HEK293 (cell line): Measurements from ENCODE around the gene ITPR2.
A peak's percentile ranks its signal among the peaks of the same experiment; 100 is the strongest.

Experiments used
- CTCF ChIA-PET: fragments of 350-600 bp; formaldehyde crosslinking; extraction: SDS; loops from one replicate; lab custom pipeline; 2021; ENCODE audit warnings: antibody characterized with exemption; lab: Yijun Ruan, JAX
- POLR2A ChIA-PET: fragments of 300-600 bp; formaldehyde crosslinking; extraction: SDS; loops from one replicate; lab custom pipeline; 2020; ENCODE audit warnings: antibody characterized with exemption, inconsistent platforms; lab: Yijun Ruan, JAX
- H3K27ac ChIP-seq: fragments of 200-500 bp; sonication (Bioruptor generic); 2 replicates; pipeline ENCODE4 v1.5.1; 2014; ENCODE audit warnings: low read depth, low read length, control low read depth, inconsistent platforms; ENCODE audit errors: extremely low read depth
- H3K36me3 ChIP-seq, 2 experiments: fragments of 200-500 bp in 1 of 2; sonication (Bioruptor generic) in 1 of 2; 1 replicate in 1 of 2; 2 replicates in 1 of 2; pipeline ENCODE4 v1.5.1; 2014 to 2017; ENCODE audit warnings: inconsistent platforms in 2 of 2, low read length in 2 of 2; ENCODE audit not compliant: control insufficient read depth in 2 of 2, insufficient read depth in 1 of 2
- H3K4me1 ChIP-seq: fragments of 200-500 bp; sonication (Bioruptor generic); 2 replicates; pipeline ENCODE4 v1.5.1; 2014; ENCODE audit warnings: mild to moderate bottlenecking, low read length, inconsistent platforms; ENCODE audit not compliant: control insufficient read depth, insufficient read depth
- H3K4me3 ChIP-seq: 2 replicates; pipeline ENCODE4 v1.5.1; 2011; ENCODE audit warnings: low read depth, mild to moderate bottlenecking, control low read depth, low read length, moderate library complexity
- H3K9me3 ChIP-seq: fragments of 200-500 bp; sonication (Bioruptor generic); 2 replicates; pipeline ENCODE4 v1.5.1; 2014; ENCODE audit warnings: low read depth, low read length, inconsistent platforms; ENCODE audit not compliant: control insufficient read depth, insufficient read depth
- HIC1 ChIP-seq: fragments of 450-650 bp; formaldehyde crosslinking; IDR thresholded peaks from 2 replicates; pipeline ENCODE4 v1.5.1; 2016; ENCODE audit warnings: missing biosample characterization, missing genetic modification characterization
- HOXA7 ChIP-seq: sonication (generic); formaldehyde crosslinking; IDR thresholded peaks from 2 replicates; pipeline ENCODE4 v1.8.1; 2022; ENCODE audit warnings: missing genetic modification reagents, borderline replicate concordance
- MYNN ChIP-seq: fragments of 450-650 bp; formaldehyde crosslinking; IDR thresholded peaks from 2 replicates; pipeline ENCODE4 v1.5.1; 2016; ENCODE audit warnings: missing biosample characterization, missing genetic modification characterization, borderline replicate concordance
- REPIN1 ChIP-seq: fragments of 450-650 bp; formaldehyde crosslinking; IDR thresholded peaks from 2 replicates; pipeline ENCODE4 v1.5.1; 2017; ENCODE audit warnings: missing biosample characterization, missing genetic modification characterization, low read depth
- SETDB1 ChIP-seq: IDR thresholded peaks from one replicate; pipeline ENCODE4 v1.6.1; 2017; ENCODE audit warnings: mild to moderate bottlenecking, low read length, moderate library complexity, mixed read lengths; ENCODE audit not compliant: insufficient read length
- ZBTB48 ChIP-seq: fragments of 450-650 bp; formaldehyde crosslinking; IDR thresholded peaks from 2 replicates; pipeline ENCODE4 v1.5.1; 2016; ENCODE audit warnings: missing biosample characterization, missing genetic modification characterization
- ZFP41 ChIP-seq: fragments of 450-650 bp; formaldehyde crosslinking; IDR thresholded peaks from 2 replicates; pipeline ENCODE4 v1.5.1; 2016; ENCODE audit warnings: missing biosample characterization, missing genetic modification characterization, borderline replicate concordance
- ZNF169 ChIP-seq: fragments of 450-650 bp; formaldehyde crosslinking; IDR thresholded peaks from 2 replicates; pipeline ENCODE4 v1.5.1; 2016; ENCODE audit warnings: missing biosample characterization, missing genetic modification characterization
- ZNF223 ChIP-seq: fragments of 450-650 bp; formaldehyde crosslinking; IDR thresholded peaks from 2 replicates; pipeline ENCODE4 v1.5.1; 2016; ENCODE audit warnings: missing biosample characterization, missing genetic modification characterization
- ZNF350 ChIP-seq: fragments of 450-650 bp; formaldehyde crosslinking; IDR thresholded peaks from 2 replicates; pipeline ENCODE4 v1.5.0; 2017; ENCODE audit warnings: missing biosample characterization, mild to moderate bottlenecking, missing genetic modification characterization
- ZNF416 ChIP-seq: fragments of 450-650 bp; formaldehyde crosslinking; IDR thresholded peaks from 2 replicates; pipeline ENCODE4 v1.5.1; 2016; ENCODE audit warnings: missing biosample characterization, missing genetic modification characterization
- ZNF48 ChIP-seq: fragments of 450-650 bp; formaldehyde crosslinking; IDR thresholded peaks from 2 replicates; pipeline ENCODE4 v1.5.1; 2016; ENCODE audit warnings: missing biosample characterization, missing genetic modification characterization
- ZNF555 ChIP-seq: fragments of 450-650 bp; formaldehyde crosslinking; conservative IDR thresholded peaks from 2 replicates; pipeline ENCODE4 v1.5.1; 2017; ENCODE audit warnings: missing biosample characterization, mild to moderate bottlenecking, missing genetic modification characterization, inconsistent platforms
- ZNF571 ChIP-seq: fragments of 450-650 bp; formaldehyde crosslinking; IDR thresholded peaks from 2 replicates; pipeline ENCODE4 v1.5.0; 2017; ENCODE audit warnings: missing biosample characterization, missing genetic modification characterization
- ZNF660 ChIP-seq: fragments of 450-650 bp; IDR thresholded peaks from 2 replicates; pipeline ENCODE4 v1.5.1; 2018; ENCODE audit warnings: missing biosample characterization, mild to moderate bottlenecking, missing genetic modification characterization
- ZNF701 ChIP-seq: fragments of 450-650 bp; formaldehyde crosslinking; IDR thresholded peaks from 2 replicates; pipeline ENCODE4 v1.5.1; 2016; ENCODE audit warnings: missing biosample characterization, missing genetic modification characterization
- TF ChIP-seq, protein P1 (sequence below): fragments of 450-650 bp; formaldehyde crosslinking; IDR thresholded peaks from 2 replicates; pipeline ENCODE4 v1.5.1; 2017; ENCODE audit warnings: missing biosample characterization, missing genetic modification characterization

ITPR2 gene

GRCh38 chr12:26683443-26683842, 149.6 kb downstream of the ITPR2 start:
- Histone ChIP-seq H3K27ac (no peak overlapping the region), H3K4me3 (no peak overlapping the region), H3K36me3 (peaks cover 0 to 10% of the 10 kb centered on the region in 2 experiments; a peak in 1 of 3 replicates), H3K4me1 (peaks cover 3% of the 10 kb centered on the region; the same call in 1 of the 2 replicates), H3K9me3 (no peaks in the 10 kb centered on the region)
- POLR2A ChIA-PET = no interaction called here
- TF ChIP-seq ZNF169 (tag by site-specific recombination) = no peak
- TF ChIP-seq ZNF416 (tag by site-specific recombination) = no peak
- TF ChIP-seq ZNF555 (tag by site-specific recombination) = peak; percentile 90
- TF ChIP-seq REPIN1 = no peak
- TF ChIP-seq ZBTB48 (tag by site-specific recombination) = no peak
- no peak for TF ChIP-seq HIC1 (tag by site-specific recombination)
- peak; percentile 80 for TF ChIP-seq SETDB1
- TF ChIP-seq ZNF350 (tag by site-specific recombination) = no peak
- TF ChIP-seq ZFP41 (tag by site-specific recombination) = no peak
- TF ChIP-seq, protein P1, sequence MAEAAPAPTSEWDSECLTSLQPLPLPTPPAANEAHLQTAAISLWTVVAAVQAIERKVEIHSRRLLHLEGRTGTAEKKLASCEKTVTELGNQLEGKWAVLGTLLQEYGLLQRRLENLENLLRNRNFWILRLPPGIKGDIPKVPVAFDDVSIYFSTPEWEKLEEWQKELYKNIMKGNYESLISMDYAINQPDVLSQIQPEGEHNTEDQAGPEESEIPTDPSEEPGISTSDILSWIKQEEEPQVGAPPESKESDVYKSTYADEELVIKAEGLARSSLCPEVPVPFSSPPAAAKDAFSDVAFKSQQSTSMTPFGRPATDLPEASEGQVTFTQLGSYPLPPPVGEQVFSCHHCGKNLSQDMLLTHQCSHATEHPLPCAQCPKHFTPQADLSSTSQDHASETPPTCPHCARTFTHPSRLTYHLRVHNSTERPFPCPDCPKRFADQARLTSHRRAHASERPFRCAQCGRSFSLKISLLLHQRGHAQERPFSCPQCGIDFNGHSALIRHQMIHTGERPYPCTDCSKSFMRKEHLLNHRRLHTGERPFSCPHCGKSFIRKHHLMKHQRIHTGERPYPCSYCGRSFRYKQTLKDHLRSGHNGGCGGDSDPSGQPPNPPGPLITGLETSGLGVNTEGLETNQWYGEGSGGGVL = no peak
- TF ChIP-seq HOXA7 = no peak
- no peak for TF ChIP-seq ZNF48 (tag by site-specific recombination)
- no peak for TF ChIP-seq MYNN (tag by site-specific recombination)
- no peak for TF ChIP-seq ZNF571
- CTCF ChIA-PET = interaction anchor here (1.0 kb wide), 1 partner anchor 18 kb away, joined by 5 read pairs; no protein-coding TSS in a partner anchor

DNA sequence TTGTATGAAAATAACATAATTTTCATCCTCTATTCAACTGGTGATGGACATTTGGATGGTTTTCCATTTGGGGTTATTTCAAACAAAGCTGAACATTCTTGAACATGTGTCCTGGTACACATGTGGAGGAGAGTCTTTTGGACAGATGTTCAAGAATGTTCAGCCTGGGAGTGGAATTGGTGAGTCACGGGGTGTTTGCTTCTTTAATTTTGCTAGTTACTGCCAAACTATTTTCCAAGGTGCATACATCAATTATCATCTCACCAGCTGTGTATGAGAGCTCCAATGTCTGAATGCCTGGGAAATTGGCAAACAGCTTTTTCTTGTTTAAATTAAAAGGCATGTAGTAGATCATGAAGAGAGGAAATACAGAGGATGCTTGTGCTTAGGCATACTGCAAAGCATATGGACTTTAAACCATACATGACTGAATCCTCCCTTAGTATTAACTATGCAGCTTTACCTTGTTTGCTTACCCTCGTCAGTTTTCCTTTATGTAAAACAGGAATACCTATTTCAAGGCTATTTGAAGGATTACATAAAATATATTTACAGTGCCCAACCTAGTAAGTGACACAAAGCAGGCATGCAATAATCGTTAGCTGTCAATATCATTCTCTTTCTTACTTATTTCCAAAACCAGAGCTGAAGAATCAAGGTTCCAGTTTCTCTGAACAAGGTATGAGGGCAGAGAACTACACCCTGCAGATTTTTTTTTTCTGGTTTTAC, 152.1 kb downstream of the ITPR2 start:
- no peak for TF ChIP-seq ZNF223 (tag by site-specific recombination)
- TF ChIP-seq ZNF701 (tag by site-specific recombination) = no peak
- TF ChIP-seq ZNF660 (tag by site-specific recombination) = peak; percentile 70

More for the DNA sequence above, 152.1 kb downstream of the ITPR2 start:
- H3K4me1 ChIP-seq = peaks cover 3% of the 10 kb centered on the region; the same call in 1 of the 2 replicates
- no peak overlapping the region for H3K4me3 ChIP-seq
- ChIA-PET POLR2A (no interaction called here), CTCF (interaction anchor here (1.1 to 1.2 kb wide), 2 partner anchors 16 to 23 kb away, joined by 3 read pairs; no protein-coding TSS in a partner anchor)
- H3K9me3 ChIP-seq = no peaks in the 10 kb centered on the region
- H3K27ac ChIP-seq = no peak overlapping the region
- peaks cover 0 to 10% of the 10 kb centered on the region in 2 experiments; a peak in 1 of 3 replicates for H3K36me3 ChIP-seq
